GM18861 (cell line): ENCODE results near the gene CLCN3.
"Not testable (repeated sequence)": the region's sequence is repeated elsewhere in the genome, so short reads cannot be mapped to it uniquely, and the experiment has no call there.

Experiments
- ATAC-seq: cut with Tn5 transposase; IDR thresholded peaks from one replicate; pipeline ENCODE4 v1.9.1; 2021; ENCODE audit not compliant: unreplicated experiment

CLCN3 gene

GRCh38 chr4:169770416-169770815 lies 150.0 kb downstream of the CLCN3 start:
- no peak for ATAC-seq

- ATAC-seq, result not testable (repeated sequence)
Observed at GRCh38 chr4:169771556-169772080, 151.2 kb downstream of the CLCN3 start.
